ENCODE measurements around the gene GPR157.

GRCh38 chr1:9133870-9134585 lies 5.1 kb upstream of the GPR157 start:
- TF ChIP-seq, protein P1, sequence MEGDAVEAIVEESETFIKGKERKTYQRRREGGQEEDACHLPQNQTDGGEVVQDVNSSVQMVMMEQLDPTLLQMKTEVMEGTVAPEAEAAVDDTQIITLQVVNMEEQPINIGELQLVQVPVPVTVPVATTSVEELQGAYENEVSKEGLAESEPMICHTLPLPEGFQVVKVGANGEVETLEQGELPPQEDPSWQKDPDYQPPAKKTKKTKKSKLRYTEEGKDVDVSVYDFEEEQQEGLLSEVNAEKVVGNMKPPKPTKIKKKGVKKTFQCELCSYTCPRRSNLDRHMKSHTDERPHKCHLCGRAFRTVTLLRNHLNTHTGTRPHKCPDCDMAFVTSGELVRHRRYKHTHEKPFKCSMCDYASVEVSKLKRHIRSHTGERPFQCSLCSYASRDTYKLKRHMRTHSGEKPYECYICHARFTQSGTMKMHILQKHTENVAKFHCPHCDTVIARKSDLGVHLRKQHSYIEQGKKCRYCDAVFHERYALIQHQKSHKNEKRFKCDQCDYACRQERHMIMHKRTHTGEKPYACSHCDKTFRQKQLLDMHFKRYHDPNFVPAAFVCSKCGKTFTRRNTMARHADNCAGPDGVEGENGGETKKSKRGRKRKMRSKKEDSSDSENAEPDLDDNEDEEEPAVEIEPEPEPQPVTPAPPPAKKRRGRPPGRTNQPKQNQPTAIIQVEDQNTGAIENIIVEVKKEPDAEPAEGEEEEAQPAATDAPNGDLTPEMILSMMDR (conservative IDR thresholded peaks at IDR 0.05; ENCODE audit: low read depth, low read length): no peak
- TF ChIP-seq EZH2 (IDR thresholded peaks at IDR 0.05; ENCODE audit: low read length, unreplicated experiment): no peak
